Neural progenitor cell (in vitro differentiated cells): ENCODE results near the gene TRAPPC3. TPM values are rescaled to one million over a fixed set of nuclear protein-coding genes. Genes with fewer than 3 reads are reported as not detected.

Experiments
- DNase-seq: peaks from one replicate; pipeline ENCODE4 v3.0.0-alpha.2; 2016; ENCODE audit warnings: low spot score
- H2AFZ ChIP-seq: fragments of 200-600 bp; sonication (generic); replicated peaks from 2 replicates; pipeline ENCODE4 v1.6.1; 2016; ENCODE audit warnings: antibody characterized with exemption
- H3F3A ChIP-seq: fragments of 200-600 bp; sonication (generic); 2 replicates; pipeline ENCODE4 v1.6.1; 2016; ENCODE audit warnings: antibody characterized with exemption, low read depth
- H3K27ac ChIP-seq: fragments of 200-600 bp; sonication (generic); 2 replicates; pipeline ENCODE4 v1.5.1; 2016; ENCODE audit warnings: mild to moderate bottlenecking
- H3K27me3 ChIP-seq: fragments of 200-600 bp; sonication (generic); 2 replicates; pipeline ENCODE4 v1.6.1; 2016; ENCODE audit warnings: mild to moderate bottlenecking, moderate library complexity
- H3K36me3 ChIP-seq: fragments of 200-600 bp; sonication (generic); 2 replicates; pipeline ENCODE4 v1.5.1; 2016
- H3K4me1 ChIP-seq: fragments of 200-600 bp; sonication (generic); 2 replicates; pipeline ENCODE4 v1.6.1; 2016; ENCODE audit warnings: mixed run types
- H3K4me2 ChIP-seq: fragments of 200-600 bp; sonication (generic); 2 replicates; pipeline ENCODE4 v1.6.1; 2016
- H3K4me3 ChIP-seq: fragments of 200-600 bp; sonication (generic); 2 replicates; pipeline ENCODE4 v1.5.1; 2016
- H3K79me2 ChIP-seq: fragments of 200-600 bp; sonication (generic); 2 replicates; pipeline ENCODE4 v1.6.1; 2016; ENCODE audit warnings: low read depth
- H3K9ac ChIP-seq: fragments of 200-600 bp; sonication (generic); 2 replicates; pipeline ENCODE4 v1.6.1; 2016
- H3K9me3 ChIP-seq: fragments of 200-600 bp; sonication (generic); 2 replicates; pipeline ENCODE4 v1.5.1; 2016; ENCODE audit warnings: low read depth
- H4K20me1 ChIP-seq: fragments of 200-600 bp; sonication (generic); 2 replicates; pipeline ENCODE4 v1.6.1; 2016; ENCODE audit warnings: low read depth
- H3K27ac Mint-ChIP-seq: 3 replicates; pipeline ENCODE4 v1.8.0; 2021; ENCODE audit warnings: mixed read lengths
- H3K27me3 Mint-ChIP-seq: 2 replicates; pipeline ENCODE4 v1.8.0; 2022; ENCODE audit warnings: low read depth, mild to moderate bottlenecking, inconsistent platforms, moderate library complexity, mixed read lengths; ENCODE audit not compliant: insufficient read depth
- H3K36me3 Mint-ChIP-seq: 3 replicates; pipeline ENCODE4 v1.8.0; 2021; ENCODE audit warnings: mixed read lengths
- H3K4me1 Mint-ChIP-seq: 3 replicates; pipeline ENCODE4 v1.8.0; 2021; ENCODE audit warnings: mixed read lengths
- H3K4me3 Mint-ChIP-seq: 3 replicates; pipeline ENCODE4 v1.8.0; 2021; ENCODE audit warnings: mild to moderate bottlenecking, moderate library complexity, mixed read lengths
- H3K9me3 Mint-ChIP-seq: 3 replicates; pipeline ENCODE4 v1.8.0; 2020; ENCODE audit warnings: mixed read lengths
- CTCF ChIP-seq: fragments of 200-600 bp; sonication (generic); IDR thresholded peaks from 2 replicates; pipeline ENCODE4 v1.5.1; 2017; ENCODE audit warnings: antibody characterized with exemption, mild to moderate bottlenecking
- EZH2 ChIP-seq: fragments of 200-600 bp; sonication (generic); IDR thresholded peaks from 2 replicates; pipeline ENCODE4 v1.6.1; 2017; ENCODE audit warnings: antibody characterized with exemption, mild to moderate bottlenecking, moderate library complexity
- EZH2phosphoT487 ChIP-seq: fragments of 200-600 bp; sonication (generic); IDR thresholded peaks from 2 replicates; pipeline ENCODE4 v1.6.1; 2017; ENCODE audit warnings: antibody characterized with exemption
- total RNA-seq: library from RNA; depleted of rRNA; stranded (reverse); fragments of >200 nt; gene quantifications from 2 replicates; pipeline ENCODE4 v1.2.3, GENCODE V29; 2015; ENCODE audit warnings: low replicate concordance

TRAPPC3 gene
- total RNA-seq, 1 donor from 2014 or later = 44.9 TPM

- Histone ChIP-seq H3F3A (peaks cover 20% of the 10 kb centered on the region), H3K9me3 (no peaks in the 10 kb centered on the region), H3K79me2 (no peaks in the 10 kb centered on the region), H3K9ac (no peak overlapping the region), H3K27me3 (no peaks in the 10 kb centered on the region), H3K27ac (peak overlapping the region; percentile 37), H3K4me2 (no peak overlapping the region), H3K36me3 (no peaks in the 10 kb centered on the region), H3K4me3 (no peak overlapping the region), H2AFZ (no peak overlapping the region), H3K4me1 (no peaks in the 10 kb centered on the region), H4K20me1 (no peaks in the 10 kb centered on the region)
- Mint-ChIP-seq H3K36me3 (peaks cover 7% of the 10 kb centered on the region), H3K27me3 (no peaks in the 10 kb centered on the region), H3K4me3 (no peak overlapping the region), H3K9me3 (no peaks in the 10 kb centered on the region), H3K27ac (peak overlapping the region; percentile 78), H3K4me1 (peaks cover 3% of the 10 kb centered on the region)
- peak; percentile 66 for DNase-seq
- TF ChIP-seq EZH2 (no peak), CTCF (peak; percentile 36)
Observed at GRCh38 chr1:36096500-36097432, 52.5 kb downstream of the TRAPPC3 start.

- Histone ChIP-seq H3K79me2 (peaks cover 1% of the 10 kb centered on the region), H2AFZ (no peak overlapping the region), H3K36me3 (no peaks in the 10 kb centered on the region), H3K4me1 (no peaks in the 10 kb centered on the region), H3K4me2 (no peak overlapping the region), H3K4me3 (no peak overlapping the region), H3K27ac (no peak overlapping the region), H4K20me1 (no peaks in the 10 kb centered on the region), H3K27me3 (no peaks in the 10 kb centered on the region), H3K9me3 (no peaks in the 10 kb centered on the region), H3K9ac (no peak overlapping the region), H3F3A (peaks cover 20% of the 10 kb centered on the region)
- Mint-ChIP-seq H3K4me1 (peaks cover 3% of the 10 kb centered on the region), H3K4me3 (no peak overlapping the region), H3K9me3 (no peaks in the 10 kb centered on the region), H3K27me3 (no peaks in the 10 kb centered on the region), H3K36me3 (peaks cover 9% of the 10 kb centered on the region), H3K27ac (no peak overlapping the region)
- no peak for DNase-seq
- no peak for TF ChIP-seq EZH2
- no peak for TF ChIP-seq EZH2phosphoT487
- TF ChIP-seq CTCF = no peak
Observed at GRCh38 chr1:36095760-36096405, 53.4 kb downstream of the TRAPPC3 start.

GRCh38 chr1:36094621-36095061 lies 54.6 kb downstream of the TRAPPC3 start:
- Mint-ChIP-seq H3K27ac (no peak overlapping the region), H3K4me1 (peaks cover 6% of the 10 kb centered on the region), H3K27me3 (no peaks in the 10 kb centered on the region), H3K36me3 (peaks cover 10% of the 10 kb centered on the region), H3K4me3 (no peak overlapping the region), H3K9me3 (no peaks in the 10 kb centered on the region)
- Histone ChIP-seq H3K79me2 (peaks cover 14% of the 10 kb centered on the region), H3K9me3 (no peaks in the 10 kb centered on the region), H3K4me1 (peaks cover 2% of the 10 kb centered on the region), H3K27me3 (no peaks in the 10 kb centered on the region), H3K27ac (no peak overlapping the region), H4K20me1 (peaks cover 5% of the 10 kb centered on the region), H3K4me3 (no peak overlapping the region), H3K4me2 (no peak overlapping the region), H3F3A (peaks cover 20% of the 10 kb centered on the region), H2AFZ (no peak overlapping the region), H3K36me3 (no peaks in the 10 kb centered on the region), H3K9ac (no peak overlapping the region)
- TF ChIP-seq EZH2phosphoT487 (no peak), EZH2 (no peak), CTCF (no peak)
- no peak for DNase-seq
